Uterus (tissue), 2 donors: ENCODE measurements around the gene ZNF423.

Experiments
- POLR2A ChIP-seq, 2 donors: fragments of 450-650 bp; IDR thresholded peaks; one replicate each; pipeline ENCODE4 v1.6.1; 2016; ENCODE audit warnings: antibody characterized with exemption in 2 of 2, mild to moderate bottlenecking in 1 of 2, moderate library complexity in 1 of 2
- TF ChIP-seq, protein P1 (sequence below), 4 experiments: fragments of 200-600 bp in 2 of 4; fragments of 450-650 bp in 2 of 4; sonication (generic) in 2 of 4; IDR thresholded peaks; one replicate each; pipeline ENCODE4 v1.5.1; 2016 to 2019; ENCODE audit warnings: antibody characterized with exemption in 4 of 4, mild to moderate bottlenecking in 2 of 4, moderate library complexity in 1 of 4

DNA sequence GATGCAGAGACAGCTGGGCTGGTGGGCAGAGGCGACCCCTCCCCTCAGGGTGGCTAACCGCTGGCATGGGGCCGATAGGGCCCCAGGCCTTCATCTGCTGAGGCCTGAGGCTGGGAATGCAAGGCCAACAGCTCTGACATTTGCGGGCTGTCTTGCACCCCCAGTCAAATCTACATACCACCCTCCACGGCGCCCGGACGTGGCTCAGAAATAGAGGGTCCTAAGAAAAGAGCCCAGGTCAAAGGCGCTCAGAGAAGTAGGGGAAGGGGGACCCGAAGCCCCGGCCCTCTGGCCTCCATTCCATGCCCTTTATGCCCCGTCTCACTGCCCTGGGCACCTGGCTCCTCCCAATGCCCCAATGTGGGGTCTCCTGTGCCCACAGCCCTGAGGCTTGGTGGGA is 340.1 kb downstream of the ZNF423 start:
- TF ChIP-seq, protein P1, sequence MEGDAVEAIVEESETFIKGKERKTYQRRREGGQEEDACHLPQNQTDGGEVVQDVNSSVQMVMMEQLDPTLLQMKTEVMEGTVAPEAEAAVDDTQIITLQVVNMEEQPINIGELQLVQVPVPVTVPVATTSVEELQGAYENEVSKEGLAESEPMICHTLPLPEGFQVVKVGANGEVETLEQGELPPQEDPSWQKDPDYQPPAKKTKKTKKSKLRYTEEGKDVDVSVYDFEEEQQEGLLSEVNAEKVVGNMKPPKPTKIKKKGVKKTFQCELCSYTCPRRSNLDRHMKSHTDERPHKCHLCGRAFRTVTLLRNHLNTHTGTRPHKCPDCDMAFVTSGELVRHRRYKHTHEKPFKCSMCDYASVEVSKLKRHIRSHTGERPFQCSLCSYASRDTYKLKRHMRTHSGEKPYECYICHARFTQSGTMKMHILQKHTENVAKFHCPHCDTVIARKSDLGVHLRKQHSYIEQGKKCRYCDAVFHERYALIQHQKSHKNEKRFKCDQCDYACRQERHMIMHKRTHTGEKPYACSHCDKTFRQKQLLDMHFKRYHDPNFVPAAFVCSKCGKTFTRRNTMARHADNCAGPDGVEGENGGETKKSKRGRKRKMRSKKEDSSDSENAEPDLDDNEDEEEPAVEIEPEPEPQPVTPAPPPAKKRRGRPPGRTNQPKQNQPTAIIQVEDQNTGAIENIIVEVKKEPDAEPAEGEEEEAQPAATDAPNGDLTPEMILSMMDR (IDR thresholded peaks at IDR 0.05) = no peak
- no peak for TF ChIP-seq POLR2A (IDR thresholded peaks at IDR 0.05)
